ENCODE results near the gene PLCH1. TPM values are rescaled to one million over a fixed set of nuclear protein-coding genes. Genes with fewer than 3 reads are reported as not detected.
A peak's percentile ranks its signal among the peaks of the same experiment; 100 is the strongest.

The PLCH1 gene
- total RNA-seq, 2 experiments from 2014 or later, result 0.03 to 0.20 TPM

DNA sequence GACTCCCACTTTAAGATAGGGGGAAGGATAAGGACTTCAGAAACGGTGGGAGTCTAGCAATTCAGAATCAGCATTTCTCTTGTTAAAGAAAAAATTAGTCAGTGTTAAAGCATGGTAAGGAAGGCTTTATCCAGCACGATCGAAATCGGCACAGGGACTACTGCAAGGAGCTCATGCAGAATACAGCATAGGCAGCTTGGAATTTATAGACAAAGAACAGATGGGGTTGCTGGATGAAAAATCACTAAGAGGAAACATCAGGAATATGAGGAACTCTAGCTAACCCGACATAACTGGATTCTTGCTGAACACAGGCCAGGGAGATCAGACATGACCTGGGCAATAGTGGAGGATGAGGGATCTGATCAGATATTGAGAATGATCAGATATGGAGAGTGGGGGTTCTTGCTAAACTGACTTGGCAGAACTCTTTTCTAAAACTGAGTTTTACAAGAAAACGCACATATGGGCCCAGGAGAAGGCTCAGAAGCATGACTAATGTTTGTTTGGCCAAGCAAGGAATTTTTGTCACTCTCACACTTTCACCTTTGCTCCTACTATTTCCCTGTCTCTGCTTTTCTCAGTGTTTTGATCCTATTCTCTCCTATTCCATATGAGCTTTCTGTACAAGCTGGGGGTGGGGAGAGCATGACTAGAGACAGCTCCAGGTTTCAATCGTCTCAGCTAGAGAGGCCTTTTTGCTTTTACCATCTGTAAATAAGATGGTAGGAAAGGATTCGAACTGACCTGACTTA is 3.9 kb upstream of the PLCH1 start:
- ChIA-PET CTCF (no interaction called here), POLR2A (no interaction called here)
- Mint-ChIP-seq H3K9me3 (no peaks in the 10 kb centered on the region), H3K4me1 (ENCODE audit: low read depth) (peaks cover 19% of the 10 kb centered on the region), H3K4me3 (no peak overlapping the region), H3K27ac (no peak overlapping the region), H3K36me3 (ENCODE audit: low read depth) (no peaks in the 10 kb centered on the region), H3K27me3 (peaks cover 23% of the 10 kb centered on the region)
- H3K27me3 ChIP-seq (ENCODE audit: control insufficient read depth in 1 of 2, insufficient read depth in 2 of 2, low read length in 2 of 2), result peaks cover 7 to 10% of the 10 kb centered on the region in 2 experiments
- no peak for TF ChIP-seq CTCF (IDR thresholded peaks at IDR 0.05)
- no peak overlapping the region for H3K4me3 ChIP-seq (ENCODE audit: low read length)
- no peaks in the 10 kb centered on the region for H3K36me3 ChIP-seq (ENCODE audit: insufficient read depth, low read length)
- DNase-seq, result no peak
- intact Hi-C loops (cut with DNase I, micrococcal nuclease), result loop anchor here in 1 of 2 experiments (5.0 kb wide), 1 partner anchor 124 kb away; the partner anchor contains the start of gene GMPS
- peaks cover 18% of the 10 kb centered on the region for H3K4me1 ChIP-seq (ENCODE audit: insufficient read depth, low read length)
- no peaks in the 10 kb centered on the region for H3K9me3 ChIP-seq (ENCODE audit: control insufficient read depth in 1 of 2, insufficient read depth in 1 of 2, low read length in 2 of 2)
- H3K27ac ChIP-seq (ENCODE audit: low read depth in 1 of 2, low read length in 2 of 2), result no peak overlapping the region
- no peak for ATAC-seq (ENCODE audit: poor library complexity)

GRCh38 chr3:155747946-155748290 is 3.0 kb upstream of the PLCH1 start:
- no peak for TF ChIP-seq CTCF (IDR thresholded peaks at IDR 0.05)
- peaks cover 23% of the 10 kb centered on the region for H3K4me1 ChIP-seq (ENCODE audit: insufficient read depth, low read length)

GRCh38 chr3:155747286-155747945 is 2.5 kb upstream of the PLCH1 start:
- intact Hi-C loops (cut with DNase I, micrococcal nuclease), result loop anchor here in 1 of 2 experiments (5.0 kb wide), 1 partner anchor 125 kb away; the partner anchor contains the start of gene GMPS
- no peak overlapping the region for H3K27ac Mint-ChIP-seq
- ATAC-seq (ENCODE audit: poor library complexity) (no peak), DNase-seq (no peak)
- peak overlapping the region; percentile 65 for H3K4me3 Mint-ChIP-seq
- TF ChIP-seq CTCF (IDR thresholded peaks at IDR 0.05), result no peak
- CTCF ChIA-PET, result interaction anchor here (1.7 kb wide), 1 partner anchor 58 kb away, joined by 5 read pairs; the partner anchor contains the start of gene C3orf33
- Histone ChIP-seq H3K4me3 (ENCODE audit: low read length) (no peak overlapping the region), H3K36me3 (ENCODE audit: insufficient read depth, low read length) (no peaks in the 10 kb centered on the region), H3K4me1 (ENCODE audit: insufficient read depth, low read length) (peaks cover 23% of the 10 kb centered on the region), H3K27ac (ENCODE audit: low read depth in 1 of 2, low read length in 2 of 2) (no peak overlapping the region), H3K9me3 (ENCODE audit: control insufficient read depth in 1 of 2, insufficient read depth in 1 of 2, low read length in 2 of 2) (no peaks in the 10 kb centered on the region), H3K27me3 (ENCODE audit: control insufficient read depth in 1 of 2, insufficient read depth in 2 of 2, low read length in 2 of 2) (peaks cover 15 to 18% of the 10 kb centered on the region in 2 experiments)
- POLR2A ChIA-PET, result interaction anchor here (0.7 kb wide), 1 partner anchor 115 kb away, joined by 3 read pairs; no protein-coding TSS in a partner anchor
- H3K9me3 Mint-ChIP-seq, result no peaks in the 10 kb centered on the region
- H3K27me3 Mint-ChIP-seq, result peaks cover 34% of the 10 kb centered on the region
- peaks cover 30% of the 10 kb centered on the region for H3K4me1 Mint-ChIP-seq (ENCODE audit: low read depth)
- no peaks in the 10 kb centered on the region for H3K36me3 Mint-ChIP-seq (ENCODE audit: low read depth)

More at GRCh38 chr3:155747946-155748290, 3.0 kb upstream of the PLCH1 start:
- Mint-ChIP-seq H3K36me3 (ENCODE audit: low read depth) (no peaks in the 10 kb centered on the region), H3K4me1 (ENCODE audit: low read depth) (peaks cover 24% of the 10 kb centered on the region), H3K27me3 (peaks cover 29% of the 10 kb centered on the region), H3K9me3 (no peaks in the 10 kb centered on the region), H3K4me3 (no peak overlapping the region), H3K27ac (no peak overlapping the region)
- DNase-seq (no peak), ATAC-seq (ENCODE audit: poor library complexity) (no peak)
- ChIA-PET POLR2A (no interaction called here), CTCF (no interaction called here)
- Histone ChIP-seq H3K36me3 (ENCODE audit: insufficient read depth, low read length) (no peaks in the 10 kb centered on the region), H3K4me3 (ENCODE audit: low read length) (no peak overlapping the region), H3K27me3 (ENCODE audit: control insufficient read depth in 1 of 2, insufficient read depth in 2 of 2, low read length in 2 of 2) (peaks cover 10 to 16% of the 10 kb centered on the region in 2 experiments), H3K27ac (ENCODE audit: low read depth in 1 of 2, low read length in 2 of 2) (no peak overlapping the region), H3K9me3 (ENCODE audit: control insufficient read depth in 1 of 2, insufficient read depth in 1 of 2, low read length in 2 of 2) (no peaks in the 10 kb centered on the region)
- intact Hi-C loops (cut with DNase I, micrococcal nuclease), result loop anchor here in 1 of 2 experiments (5.0 kb wide), 1 partner anchor 124 kb away; the partner anchor contains the start of gene GMPS

All from CD4-positive, alpha-beta T cell (primary cell).